LHCN-M2 (cell line): ENCODE results near the gene PITPNM2. TPM values are rescaled to one million over a fixed set of nuclear protein-coding genes. Genes with fewer than 3 reads are reported as not detected.
A peak's percentile ranks its signal among the peaks of the same experiment; 100 is the strongest.
"Not testable (repeated sequence)": the region's sequence is repeated elsewhere in the genome, so short reads cannot be mapped to it uniquely, and the experiment has no call there.

Source experiments
- DNase-seq: peaks from one replicate; pipeline ENCODE4 v3.0.0-alpha.2; 2012; ENCODE audit warnings: low read depth
- total RNA-seq: library from RNA; depleted of rRNA; stranded (reverse); fragments of >200 nt; gene quantifications from 2 replicates; pipeline ENCODE4 v1.2.3, GENCODE V29; 2014

PITPNM2 gene
- total RNA-seq, 1 experiment from 2014 or later, result 4.4 TPM

- no peak for DNase-seq
Measured at GRCh38 chr12:123120452-123121166, 30.3 kb downstream of the PITPNM2 start.

GRCh38 chr12:123119808-123120207 is 31.1 kb downstream of the PITPNM2 start:
- no peak for DNase-seq

- no peak for DNase-seq
Measured at GRCh38 chr12:123118497-123118896, 32.4 kb downstream of the PITPNM2 start.

- peak; percentile 97 for DNase-seq
Measured at GRCh38 chr12:123115409-123116121, 35.3 kb downstream of the PITPNM2 start.

DNA sequence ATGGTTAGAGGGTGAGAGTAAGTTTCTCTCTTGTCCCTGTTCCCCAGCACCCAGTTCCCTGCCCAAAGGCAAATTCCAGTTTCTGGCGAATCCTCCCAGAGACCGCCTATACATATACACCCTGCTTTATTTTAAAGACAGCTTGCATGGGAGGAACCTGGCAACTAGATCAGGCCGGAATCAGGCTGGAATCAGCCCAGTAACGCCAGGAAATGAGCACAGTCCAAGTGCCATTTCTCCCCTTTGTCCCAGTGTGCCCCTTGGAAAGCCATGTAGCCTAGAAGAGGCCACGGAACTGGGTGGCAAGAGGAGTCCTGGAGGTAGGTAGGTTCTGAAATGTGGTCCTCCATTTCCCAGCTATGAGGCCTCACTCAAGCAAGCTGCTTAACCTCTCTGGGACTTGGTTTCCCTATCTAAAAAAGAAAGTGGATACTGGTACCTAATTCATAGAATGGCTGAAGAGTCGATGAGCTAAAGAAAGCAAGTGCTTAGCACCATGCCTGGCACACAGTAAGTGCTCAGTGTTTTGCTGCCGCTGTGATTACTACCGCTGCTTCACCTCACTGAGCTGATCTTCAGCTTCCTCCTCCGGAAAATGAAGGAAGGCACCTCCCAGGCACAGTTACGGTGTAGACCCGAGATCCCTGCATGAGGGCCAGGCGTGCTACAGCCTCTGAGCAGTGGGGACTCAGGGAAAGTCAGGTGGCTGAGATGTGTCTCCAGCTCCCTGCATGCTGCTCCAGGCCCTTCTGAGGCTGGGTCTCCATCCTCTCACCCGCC is 36.4 kb downstream of the PITPNM2 start:
- DNase-seq, result no peak

GRCh38 chr12:123113026-123113425 is 37.9 kb downstream of the PITPNM2 start:
- no peak for DNase-seq

DNA sequence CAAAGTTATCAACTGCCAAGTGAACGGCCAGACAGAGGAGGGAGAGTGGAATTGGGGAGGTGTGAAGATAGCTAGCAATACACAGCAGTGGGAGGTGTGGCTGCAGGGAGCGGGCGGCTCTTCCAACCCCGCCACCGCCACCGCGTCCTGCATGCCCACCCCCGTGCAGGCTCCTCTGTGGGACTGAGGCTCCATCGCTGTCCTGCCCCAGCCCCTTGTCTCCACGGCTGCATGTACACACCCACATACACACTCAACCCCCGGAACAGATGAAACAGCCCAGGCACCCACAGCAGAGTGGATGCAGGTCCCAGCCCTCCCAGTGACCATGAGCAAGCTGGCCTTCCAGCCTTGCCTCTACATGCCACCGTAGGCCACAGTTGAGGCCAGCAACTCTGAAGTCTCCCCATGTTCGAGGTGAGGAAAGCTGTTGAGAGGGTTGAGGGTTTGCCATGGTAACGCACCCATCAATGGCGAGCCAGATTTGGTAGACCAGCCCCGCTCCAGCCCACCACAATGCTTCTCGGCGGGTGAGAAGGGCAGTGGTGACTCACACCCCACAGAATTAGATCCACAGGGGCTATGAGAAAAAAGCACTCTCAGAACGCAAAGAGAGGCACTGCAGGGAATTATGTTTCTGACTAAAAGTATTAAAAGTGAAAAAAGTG is 39.3 kb downstream of the PITPNM2 start:
- DNase-seq, result peak; percentile 54

DNA sequence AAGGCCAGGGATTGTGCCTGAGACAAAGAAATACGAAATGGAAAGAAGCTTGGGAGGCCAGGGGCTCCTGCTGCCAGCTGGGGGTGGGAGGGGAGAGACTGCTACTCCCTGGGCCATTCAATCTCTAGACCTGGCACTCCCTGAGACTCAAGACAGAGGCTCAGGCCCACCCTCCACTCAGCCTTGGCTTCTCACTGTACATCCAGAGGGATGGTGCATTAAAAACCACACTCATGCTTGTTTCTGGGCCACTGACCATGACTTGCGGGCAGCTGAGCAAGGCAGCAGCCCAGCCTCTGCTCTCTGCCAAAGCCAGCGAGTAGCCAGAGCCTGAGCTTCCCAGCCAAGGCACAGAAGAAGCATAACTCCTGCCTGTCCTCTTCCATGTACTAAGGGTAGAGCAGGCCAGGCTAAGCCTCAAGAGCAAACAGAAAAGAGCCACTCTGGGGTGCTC is 41.5 kb downstream of the PITPNM2 start:
- DNase-seq, result no peak

GRCh38 chr12:123108682-123109066 is 42.2 kb downstream of the PITPNM2 start:
- DNase-seq, result no peak

DNA sequence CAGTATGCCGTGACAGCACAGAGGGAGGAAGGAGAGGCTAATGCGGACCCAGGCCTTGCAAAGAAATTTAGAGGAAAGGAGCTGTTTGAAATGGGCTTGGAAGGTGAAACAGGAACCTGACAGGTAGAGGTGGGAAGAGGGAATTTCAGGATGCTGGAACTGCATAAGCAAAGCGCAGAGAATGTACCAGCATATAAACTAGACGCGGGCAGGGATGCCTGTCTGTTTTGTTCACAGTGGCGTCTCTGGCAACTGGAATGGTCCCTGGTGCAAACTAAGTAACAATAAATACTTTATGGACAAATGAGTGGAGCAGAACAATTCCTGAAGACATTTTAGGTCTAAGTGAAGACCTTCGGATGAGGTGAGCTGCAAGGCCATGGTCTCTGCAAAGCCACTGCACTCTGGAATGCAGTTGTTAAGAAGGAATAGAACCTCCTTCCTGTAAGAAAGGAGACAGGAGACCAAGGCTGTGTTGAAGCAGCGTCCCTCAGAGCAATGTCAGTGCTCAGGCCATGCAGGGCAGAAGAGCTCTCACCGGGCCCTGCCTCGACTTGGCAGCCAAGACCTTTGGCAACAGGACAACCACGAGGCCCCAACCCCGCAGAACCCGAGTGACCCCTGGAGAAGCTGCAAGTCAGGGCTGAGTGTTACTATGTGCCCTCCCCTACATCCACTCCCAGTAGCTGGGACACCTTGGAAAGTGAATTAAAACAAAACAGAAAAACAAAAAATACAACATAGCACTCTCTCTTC is 42.8 kb downstream of the PITPNM2 start:
- no peak for DNase-seq

DNA sequence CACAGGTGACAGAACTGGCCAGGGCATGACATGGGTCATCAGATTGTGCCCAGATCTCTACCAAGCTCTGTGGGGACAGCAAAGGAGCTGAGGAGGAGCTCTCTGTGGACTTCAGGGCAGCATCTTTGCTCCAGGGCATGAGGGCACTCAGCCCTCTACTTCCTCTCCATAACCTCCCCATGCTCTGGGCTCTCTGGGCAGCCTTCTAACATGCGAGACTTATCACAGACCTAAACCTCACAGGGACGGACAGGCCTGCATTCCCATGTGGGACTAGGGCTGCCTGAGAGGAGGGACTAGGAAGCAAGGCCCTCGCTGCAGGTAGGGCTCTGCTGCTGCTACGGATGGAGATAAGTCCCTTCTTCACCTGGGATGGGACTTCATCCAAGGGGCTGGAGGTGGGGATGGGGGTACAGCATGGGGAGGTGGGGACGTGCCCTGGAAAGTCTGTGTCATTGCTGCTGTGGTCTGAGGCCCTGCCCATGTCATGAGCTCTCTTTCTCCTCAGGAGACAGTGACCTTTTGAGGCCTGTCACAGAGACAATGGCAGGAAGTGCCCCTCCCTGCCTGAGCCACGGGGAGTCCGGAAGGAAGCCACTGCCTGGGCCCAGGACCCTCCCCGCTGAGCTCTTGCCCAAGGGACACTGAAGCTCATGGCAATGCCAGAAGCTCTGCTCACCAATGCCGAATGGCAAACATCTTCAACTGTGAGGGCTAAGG is 44.1 kb downstream of the PITPNM2 start:
- no peak for DNase-seq

DNA sequence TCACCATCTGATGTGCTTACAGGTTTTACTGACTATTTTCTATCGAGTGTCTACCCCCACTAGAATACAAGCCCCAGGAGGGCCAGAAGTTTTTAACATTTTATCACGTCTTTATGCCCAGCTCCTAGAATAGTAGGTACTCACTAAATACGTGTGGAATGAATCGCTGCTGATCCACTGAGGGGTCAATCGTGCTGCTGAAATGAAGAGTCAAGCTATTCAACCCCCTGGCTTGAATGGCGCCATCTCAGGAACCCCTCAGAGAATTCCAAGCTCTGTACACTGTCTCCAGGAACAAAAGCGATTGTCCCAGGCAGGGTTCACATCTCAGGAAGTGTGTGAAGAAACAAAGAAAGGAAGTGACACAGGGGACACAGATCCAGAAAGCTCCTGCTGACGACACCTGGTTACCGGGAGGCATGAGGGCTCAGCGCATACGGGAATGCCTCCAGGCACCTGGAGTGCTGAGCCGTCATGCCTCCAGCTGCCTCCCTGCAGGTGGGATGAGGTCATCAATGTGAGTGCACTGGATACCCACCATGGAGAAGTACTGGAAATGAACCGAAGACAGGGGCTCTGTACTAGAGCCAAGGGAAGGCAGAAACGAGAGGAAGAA is 45.6 kb downstream of the PITPNM2 start:
- no peak for DNase-seq

GRCh38 chr12:123104809-123105208 is 46.1 kb downstream of the PITPNM2 start:
- no peak for DNase-seq

GRCh38 chr12:123104094-123104493 is 46.8 kb downstream of the PITPNM2 start:
- not testable (repeated sequence) for DNase-seq

GRCh38 chr12:123102781-123103503 is 47.9 kb downstream of the PITPNM2 start:
- DNase-seq, result no peak

DNA sequence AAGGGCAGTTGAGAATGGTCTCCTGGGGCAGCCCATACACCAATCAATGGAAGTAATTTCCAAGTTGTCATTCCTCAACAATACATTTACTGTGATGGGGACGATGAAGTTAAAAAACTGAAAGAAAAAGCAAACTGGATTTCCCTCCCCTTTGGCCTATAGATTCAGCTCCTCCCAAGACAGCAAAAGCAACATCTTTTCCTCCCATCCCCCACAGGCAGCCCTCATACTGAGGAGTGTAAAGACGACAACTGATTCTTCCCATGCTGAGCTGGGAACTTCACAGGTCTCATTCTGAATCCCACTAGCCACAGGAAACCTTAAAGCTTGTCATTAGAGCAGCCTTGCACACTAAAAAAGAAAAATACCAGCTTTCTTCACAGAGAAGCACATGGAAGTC is 48.5 kb downstream of the PITPNM2 start:
- DNase-seq, result no peak

DNA sequence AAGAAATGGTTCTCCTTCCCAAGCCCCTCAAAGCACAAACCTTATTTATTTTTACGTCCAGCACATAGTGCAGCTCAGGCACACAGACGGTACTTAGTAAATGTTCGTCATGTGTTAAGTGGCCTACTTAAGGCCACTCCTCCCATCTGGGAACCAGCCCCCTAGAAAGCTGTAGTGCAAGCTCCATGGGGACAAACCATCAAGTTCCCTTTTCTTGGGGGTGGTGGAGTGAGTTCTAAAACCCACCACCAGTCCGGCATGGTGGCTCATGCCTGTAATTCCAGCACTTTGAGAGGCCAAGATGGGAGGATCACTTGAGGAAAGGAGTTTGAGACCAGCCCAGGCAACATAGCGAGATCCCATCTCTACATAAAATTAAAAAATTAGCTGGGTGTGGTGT is 49.4 kb downstream of the PITPNM2 start:
- DNase-seq, result no peak
